Pancreas (tissue), 10 donors: Measurements from ENCODE around the gene CEACAM21. TPM values are rescaled to one million over a fixed set of nuclear protein-coding genes. Genes with fewer than 3 reads are reported as not detected.

Experiments used
- ATAC-seq, 4 donors: fragments of 200-7000 bp; cut with Tn5 transposase; one replicate each; pipeline versions ENCODE4 v1.8.0 to v1.9.1; 2020; ENCODE audit warnings: mild to moderate bottlenecking in 4 of 4, moderate library complexity in 4 of 4
- DNase-seq, 6 donors: peaks; one replicate each; pipeline ENCODE4 v3.0.0-alpha.2; 2020
- FAIRE-seq: peaks from 2 replicates; lab custom pipeline; 2012; peaks lifted over from hg19 to GRCh38; lab: Jason Lieb, UNC
- H3K27ac ChIP-seq, 4 donors: fragments of 200-600 bp; sonication (generic); 1 replicate in 3 of 4; 2 replicates in 1 of 4; pipeline versions ENCODE4 v1.5.0 to v1.8.0; 2020
- H3K27me3 ChIP-seq, 4 donors: fragments of 200-600 bp; one replicate each; pipeline ENCODE4 v1.8.0; 2021
- H3K36me3 ChIP-seq, 3 donors: fragments of 200-600 bp; sonication (generic) in 1 of 3; one replicate each; pipeline versions ENCODE4 v1.5.0 to v1.8.0; 2020 to 2021
- H3K4me1 ChIP-seq, 3 donors: fragments of 200-600 bp; one replicate each; pipeline ENCODE4 v1.8.0; 2021
- H3K4me3 ChIP-seq, 4 donors: fragments of 200-600 bp; sonication (generic) in 2 of 4; one replicate each; pipeline versions ENCODE4 v1.5.0 to v1.8.0; 2020 to 2021
- H3K9me3 ChIP-seq, 4 donors: fragments of 200-600 bp; one replicate each; pipeline ENCODE4 v1.8.0; 2021
- CTCF ChIP-seq, 4 donors: fragments of 200-600 bp; sonication (generic) in 3 of 4; IDR thresholded peaks; one replicate each; pipeline versions ENCODE4 v1.5.0 to v1.8.0; 2021; ENCODE audit warnings: antibody characterized with exemption in 4 of 4
- whole genome bisulfite sequencing, 2 donors: extraction: QIAGEN DNeasy Blood & Tissue Kit; methylation state at CpG; one replicate each; pipeline ENCODE4 v1.1.7; 2013; 5-methylcytosine and 5-hydroxymethylcytosine counted together
- intact Hi-C, 3 donors: fragments of 100-400 bp; cut with DNase I; formaldehyde crosslinking; loops; one replicate each; pipeline versions ENCODE4 v1.11.1 to v1.14.2; 2022
- polyA plus RNA-seq, 2 donors: library from polyadenylated mRNA; stranded (reverse); fragments of 200-250 nt; gene quantifications; one replicate each; pipeline ENCODE4 v1.2.3, GENCODE V29; 2013
- total RNA-seq, 6 donors: library from RNA; stranded (reverse); fragmentation: NEBNext Ultra II Directional in 4 of 6; extraction: Animal tissue kit (Norgen Biotek cat#: 25700) in 4 of 6; gene quantifications; one replicate each; pipeline versions ENCODE4 v1.2.1 to v1.2.4, GENCODE V29; 2021 to 2023
- donor health status: healthy with polysubstance abuse.
- donor health status: DM: no; HTN: no; CAD: no; lungs with moderate emphysema.
- donor health status: DM: no; HTN: no; CAD: no.
- donor health status: control.
- donor health status: control.
- donor health status: Bipolar disorder and iron deficiency.
- donor health status: DM: yes; HTN: yes; CAD: no.
- donor health status: DM: no; HTN: no; CAD: no.
- donor health status: DM: no; HTN: no; CAD: no.
- donor health status: DM: yes; HTN: yes; CAD: no.

Gene CEACAM21
- total and polyA plus RNA-seq, 8 donors = 0.09 to 1.2 (median 0.53) TPM; not detected in 2

- H3K4me3 ChIP-seq = no peak overlapping the region
- ATAC-seq (no peak), FAIRE-seq (no peak), DNase-seq (no peak)
- no peaks in the 10 kb centered on the region for H3K27me3 ChIP-seq
- intact Hi-C loops = no loop called here
- H3K9me3 ChIP-seq = no peaks in the 10 kb centered on the region
- H3K27ac ChIP-seq = no peak overlapping the region
- H3K4me1 ChIP-seq = no peaks in the 10 kb centered on the region
- WGBS, 2 donors = 36 to 51% methylated on average over 6 of the region's 6 CpGs
- H3K36me3 ChIP-seq = no peaks in the 10 kb centered on the region
- TF ChIP-seq CTCF (IDR thresholded peaks at IDR 0.05) = no peak
Measured at GRCh38 chr19:41584260-41584810, 8.4 kb downstream of the CEACAM21 start.

- H3K4me1 ChIP-seq = no peaks in the 10 kb centered on the region
- ATAC-seq (no peak), DNase-seq (no peak), FAIRE-seq (no peak)
- H3K9me3 ChIP-seq = no peaks in the 10 kb centered on the region
- no peak overlapping the region for H3K4me3 ChIP-seq
- TF ChIP-seq CTCF (IDR thresholded peaks at IDR 0.05) = no peak
- no peaks in the 10 kb centered on the region for H3K36me3 ChIP-seq
- no peaks in the 10 kb centered on the region for H3K27me3 ChIP-seq
- WGBS, 2 donors = 33 to 65% methylated on average over 1 of the region's 1 CpG
- H3K27ac ChIP-seq = no peak overlapping the region
- intact Hi-C loops = no loop called here
Measured at GRCh38 chr19:41584931-41585330, 9.0 kb downstream of the CEACAM21 start.

- no peak for FAIRE-seq
- ATAC-seq = no peak
- intact Hi-C loops = no loop called here
Measured at GRCh38 chr19:41586064-41586463, 10.1 kb downstream of the CEACAM21 start.

GRCh38 chr19:41587101-41587837, 11.3 kb downstream of the CEACAM21 start:
- H3K27ac ChIP-seq = no peak overlapping the region
- no peaks in the 10 kb centered on the region for H3K27me3 ChIP-seq
- no peaks in the 10 kb centered on the region for H3K4me1 ChIP-seq
- intact Hi-C loops = no loop called here
- H3K36me3 ChIP-seq = no peaks in the 10 kb centered on the region
- TF ChIP-seq CTCF (IDR thresholded peaks at IDR 0.05) = no peak
- DNase-seq (no peak), ATAC-seq (no peak), FAIRE-seq (no peak)
- no peak overlapping the region for H3K4me3 ChIP-seq
- WGBS, 2 donors = 36 to 37% methylated on average over 9 of the region's 9 CpGs
- H3K9me3 ChIP-seq = no peaks in the 10 kb centered on the region

More at GRCh38 chr19:41586064-41586463, 10.1 kb downstream of the CEACAM21 start:
- Histone ChIP-seq H3K27ac (no peak overlapping the region), H3K27me3 (no peaks in the 10 kb centered on the region), H3K4me1 (no peaks in the 10 kb centered on the region), H3K36me3 (no peaks in the 10 kb centered on the region), H3K4me3 (no peak overlapping the region), H3K9me3 (no peaks in the 10 kb centered on the region)
- DNase-seq = no peak
- no peak for TF ChIP-seq CTCF (IDR thresholded peaks at IDR 0.05)

GRCh38 chr19:41587838-41588210, 11.9 kb downstream of the CEACAM21 start:
- Histone ChIP-seq H3K27ac (no peak overlapping the region), H3K9me3 (no peaks in the 10 kb centered on the region), H3K4me3 (no peak overlapping the region), H3K27me3 (no peaks in the 10 kb centered on the region), H3K4me1 (no peaks in the 10 kb centered on the region), H3K36me3 (no peaks in the 10 kb centered on the region)
- no peak for FAIRE-seq
- no peak for ATAC-seq
- DNase-seq = no peak
- WGBS, 2 donors = 48 to 61% methylated on average over 4 of the region's 4 CpGs
- intact Hi-C loops = no loop called here
- no peak for TF ChIP-seq CTCF (IDR thresholded peaks at IDR 0.05)
